AG08396 (cell line): Measurements from ENCODE around the gene C12orf42.

Experiments used
- DNase-seq: peaks from one replicate; pipeline ENCODE4 v3.0.0; 2012; ENCODE audit warnings: low spot score, mixed read lengths

The C12orf42 gene

DNA sequence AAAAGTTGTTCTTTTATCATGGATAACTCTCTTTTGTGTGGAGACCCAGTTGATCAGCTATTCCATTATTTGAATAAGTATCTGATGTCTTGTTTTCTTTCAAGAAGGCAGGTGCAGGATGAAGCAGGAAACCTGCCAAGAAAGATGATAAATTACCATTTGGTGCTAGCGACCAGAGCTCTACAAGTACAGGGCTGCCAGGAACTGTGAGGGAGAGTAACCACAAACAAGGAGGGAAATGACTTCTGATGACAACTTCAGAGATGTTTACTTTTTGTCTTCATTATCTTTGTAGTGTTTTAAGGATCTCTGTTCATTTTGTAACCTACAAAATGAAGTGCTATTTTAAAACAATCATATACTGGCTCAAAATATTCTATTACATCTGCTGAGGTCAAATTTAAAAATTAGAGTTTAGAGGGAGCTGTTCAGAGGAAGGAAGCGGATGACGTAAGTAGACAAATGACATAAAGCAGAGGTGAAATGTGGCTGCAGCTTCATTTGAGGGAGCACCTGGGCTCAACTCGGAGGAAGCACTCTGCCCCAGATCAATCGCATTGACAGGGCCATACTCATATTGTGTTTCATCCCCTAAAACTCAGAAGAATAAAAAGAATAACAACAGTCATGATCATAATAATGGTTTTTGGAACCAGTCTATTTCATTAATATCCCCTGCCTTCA lies 226.8 kb downstream of the C12orf42 start:
- DNase-seq = no peak

GRCh38 chr12:103257763-103258162 lies 238.0 kb downstream of the C12orf42 start:
- no peak for DNase-seq
